GM19193 (cell line): ENCODE data around the gene TTC21A.

Experiments used
- POLR2A ChIP-seq: IDR thresholded peaks from 4 replicates; pipeline ENCODE4 v1.6.1; 2011; ENCODE audit not compliant: insufficient read depth, insufficient read length; ENCODE audit errors: extremely low read depth

The TTC21A gene

GRCh38 chr3:39187372-39188155, 80.1 kb downstream of the TTC21A start:
- TF ChIP-seq POLR2A = no peak
